SKM-1 (cell line): ENCODE measurements around the gene DDX49.
A peak's percentile ranks its signal among the peaks of the same experiment; 100 is the strongest.

Experiments used
- DNase-seq: peaks from one replicate; lab custom pipeline; 2025; ENCODE audit not compliant: unreplicated experiment; lab: John Stamatoyannopoulos, UW

The DDX49 gene

GRCh38 chr19:18969931-18970659, 50.6 kb downstream of the DDX49 start:
- no peak for DNase-seq

GRCh38 chr19:18972301-18972811, 52.8 kb downstream of the DDX49 start:
- peak; percentile 61 for DNase-seq

GRCh38 chr19:18972851-18973250, 53.3 kb downstream of the DDX49 start:
- DNase-seq: no peak

GRCh38 chr19:18975011-18975410, 55.5 kb downstream of the DDX49 start:
- DNase-seq: no peak

- DNase-seq: no peak
These were observed 56.4 kb downstream of the DDX49 start for GRCh38 chr19:18975869-18976268.
